GM12878 (cell line): ENCODE measurements around the gene STARD13.

Experiments
- ATF3 ChIP-seq: IDR thresholded peaks from 2 replicates; pipeline ENCODE4 v1.6.1; 2011; ENCODE audit warnings: low read depth, mild to moderate bottlenecking, low read length, moderate library complexity, borderline replicate concordance; ENCODE audit errors: extremely low read depth
- CTCF ChIP-seq, 3 experiments: IDR thresholded peaks in 2 of 3; conservative IDR thresholded peaks in 1 of 3; 2 replicates each; pipeline ENCODE4 v1.5.1; 2011; ENCODE audit warnings: low read depth in 3 of 3, low read length in 3 of 3, mild to moderate bottlenecking in 3 of 3, control low read depth in 2 of 3, moderate library complexity in 2 of 3, inconsistent platforms in 1 of 3, mixed read lengths in 1 of 3; ENCODE audit not compliant: control insufficient read depth in 2 of 3, insufficient read depth in 1 of 3; ENCODE audit errors: extremely low read depth in 1 of 3
- ESRRA ChIP-seq: IDR thresholded peaks from 2 replicates; pipeline ENCODE4 v1.6.1; 2012; ENCODE audit warnings: mild to moderate bottlenecking, low read length, improper control_type of control experiment
- EZH2 ChIP-seq: IDR thresholded peaks from 2 replicates; pipeline ENCODE4 v1.6.1; 2012; ENCODE audit warnings: low read depth, mild to moderate bottlenecking, control low read depth, inconsistent platforms, low read length, borderline replicate concordance; ENCODE audit not compliant: control insufficient read depth
- HCFC1 ChIP-seq: fragments of 150-350 bp; IDR thresholded peaks from 2 replicates; pipeline ENCODE4 v1.6.1; 2014; ENCODE audit warnings: low read length
- HDAC2 ChIP-seq: fragments of 200-600 bp; sonication (generic); IDR thresholded peaks from 2 replicates; pipeline ENCODE4 v1.6.1; 2017
- JUND ChIP-seq: IDR thresholded peaks from 2 replicates; pipeline ENCODE4 v1.6.1; 2012; ENCODE audit warnings: low read depth, mild to moderate bottlenecking, low read length, improper control_type of control experiment, moderate library complexity
- MEF2B ChIP-seq: fragments of 450-650 bp; IDR thresholded peaks from 2 replicates; pipeline ENCODE4 v1.6.1; 2018; ENCODE audit warnings: mild to moderate bottlenecking, moderate library complexity; ENCODE audit not compliant: partially characterized antibody, poor library complexity, severe bottlenecking
- PKNOX1 ChIP-seq: fragments of 450-650 bp; IDR thresholded peaks from 2 replicates; pipeline ENCODE4 v1.6.1; 2016; ENCODE audit warnings: mild to moderate bottlenecking
- RAD21 ChIP-seq: IDR thresholded peaks from 2 replicates; pipeline ENCODE4 v1.6.1; 2011; ENCODE audit warnings: mild to moderate bottlenecking, low read depth, low read length, moderate library complexity; ENCODE audit not compliant: insufficient read depth
- ZBTB11 ChIP-seq: fragments of 450-650 bp; formaldehyde crosslinking; IDR thresholded peaks from 2 replicates; pipeline ENCODE4 v1.5.0; 2022; ENCODE audit warnings: mild to moderate bottlenecking, missing genetic modification characterization

- TF ChIP-seq MEF2B (no peak), ZBTB11 (CRISPR knock-in tag) (no peak), EZH2 (no peak), RAD21 (no peak), HDAC2 (no peak), ESRRA (no peak), PKNOX1 (no peak), ATF3 (no peak), CTCF (IDR thresholded peaks at IDR 0.05 in 2 of 3, conservative IDR thresholded peaks at IDR 0.05 in 1 of 3; ENCODE audit: control insufficient read depth in 2 of 3, extremely low read depth in 1 of 3, insufficient read depth in 1 of 3, low read depth in 3 of 3, low read length in 3 of 3) (no peak), HCFC1 (no peak), JUND (no peak)
Measured at GRCh38 chr13:33258808-33259193, 26.8 kb downstream of the STARD13 start.
